Measurements from ENCODE around the gene UBE2D1. TPM values are rescaled to one million over a fixed set of nuclear protein-coding genes. Genes with fewer than 3 reads are reported as not detected.

The UBE2D1 gene
- total and polyA plus RNA-seq, 2 experiments from 2014 or later = 22.1 to 26.6 TPM

DNA sequence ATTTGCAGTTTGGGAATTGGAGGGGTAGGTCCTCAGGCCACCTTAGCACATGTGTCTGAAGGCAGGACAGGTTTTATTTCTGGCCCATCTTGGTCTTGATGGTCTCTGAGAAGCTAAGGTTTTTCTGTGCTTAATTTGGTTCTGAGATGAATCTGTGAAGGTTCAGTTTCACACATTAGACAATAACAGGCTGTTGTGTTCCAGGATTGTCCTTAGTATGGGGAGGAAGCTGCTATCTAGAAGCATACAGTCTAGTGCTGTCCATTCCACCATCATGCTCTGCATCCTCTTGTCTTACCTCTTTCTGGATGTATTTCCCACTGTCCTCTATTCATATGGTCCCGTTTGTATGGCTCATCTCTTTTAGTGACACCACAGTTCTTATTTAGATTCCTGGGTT is 7.1 kb downstream of the UBE2D1 start:
- Histone ChIP-seq H3K79me2 (peaks cover 93% of the 10 kb centered on the region), H4K20me1 (ENCODE audit: insufficient read depth, poor library complexity, severe bottlenecking) (no peaks in the 10 kb centered on the region), H3K4me2 (no peak overlapping the region), H3K4me1 (ENCODE audit: insufficient read depth) (no peaks in the 10 kb centered on the region), H3K4me3 (no peak overlapping the region), H3K36me3 (replicated peaks; ENCODE audit: insufficient read depth, low read depth) (no peaks in the 10 kb centered on the region), H3K9me3 (ENCODE audit: low read depth) (no peaks in the 10 kb centered on the region), H3K27me3 (no peaks in the 10 kb centered on the region), H3K27ac (no peak overlapping the region), H2AFZ (no peak overlapping the region), H3K9me2 (replicated peaks; ENCODE audit: insufficient read depth) (no peaks in the 10 kb centered on the region)
- 83% methylated on average over 1 of the region's 1 CpG for WGBS (ENCODE audit: low lambda C conversion rate, missing lambda C conversion rate)
- no peak for DNase-seq (ENCODE audit: low spot score)
- TF ChIP-seq EZH2 (IDR thresholded peaks at IDR 0.05; ENCODE audit: borderline replicate concordance) = no peak
- TF ChIP-seq, protein P1, sequence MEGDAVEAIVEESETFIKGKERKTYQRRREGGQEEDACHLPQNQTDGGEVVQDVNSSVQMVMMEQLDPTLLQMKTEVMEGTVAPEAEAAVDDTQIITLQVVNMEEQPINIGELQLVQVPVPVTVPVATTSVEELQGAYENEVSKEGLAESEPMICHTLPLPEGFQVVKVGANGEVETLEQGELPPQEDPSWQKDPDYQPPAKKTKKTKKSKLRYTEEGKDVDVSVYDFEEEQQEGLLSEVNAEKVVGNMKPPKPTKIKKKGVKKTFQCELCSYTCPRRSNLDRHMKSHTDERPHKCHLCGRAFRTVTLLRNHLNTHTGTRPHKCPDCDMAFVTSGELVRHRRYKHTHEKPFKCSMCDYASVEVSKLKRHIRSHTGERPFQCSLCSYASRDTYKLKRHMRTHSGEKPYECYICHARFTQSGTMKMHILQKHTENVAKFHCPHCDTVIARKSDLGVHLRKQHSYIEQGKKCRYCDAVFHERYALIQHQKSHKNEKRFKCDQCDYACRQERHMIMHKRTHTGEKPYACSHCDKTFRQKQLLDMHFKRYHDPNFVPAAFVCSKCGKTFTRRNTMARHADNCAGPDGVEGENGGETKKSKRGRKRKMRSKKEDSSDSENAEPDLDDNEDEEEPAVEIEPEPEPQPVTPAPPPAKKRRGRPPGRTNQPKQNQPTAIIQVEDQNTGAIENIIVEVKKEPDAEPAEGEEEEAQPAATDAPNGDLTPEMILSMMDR (IDR thresholded peaks at IDR 0.05; ENCODE audit: poor library complexity) = no peak
- TF ChIP-seq EZH2phosphoT487 (IDR thresholded peaks at IDR 0.05; ENCODE audit: low read depth, severe bottlenecking, unreplicated experiment) = no peak

DNA sequence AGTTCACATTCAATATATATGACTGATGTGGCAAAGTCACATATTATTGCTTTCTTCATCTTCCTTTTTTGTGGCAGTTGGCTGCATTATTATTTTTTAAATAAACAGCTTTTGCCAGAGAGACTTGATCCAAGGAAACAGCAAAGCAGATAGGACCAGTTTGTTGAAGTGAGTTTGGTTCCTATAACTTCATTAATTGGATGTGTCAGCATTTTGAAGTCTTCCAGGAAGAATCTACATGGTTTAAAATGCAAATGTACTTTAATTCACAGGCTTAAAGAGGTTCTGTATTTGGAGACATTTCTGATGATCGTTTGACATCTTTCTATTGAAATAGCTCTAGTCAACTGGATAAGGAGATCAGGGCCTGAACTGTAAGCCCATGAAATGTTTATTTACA is 13.2 kb downstream of the UBE2D1 start:
- no peak overlapping the region for H2AFZ ChIP-seq
- TF ChIP-seq EZH2 (IDR thresholded peaks at IDR 0.05; ENCODE audit: borderline replicate concordance) = no peak
- TF ChIP-seq EZH2phosphoT487 (IDR thresholded peaks at IDR 0.05; ENCODE audit: low read depth, severe bottlenecking, unreplicated experiment) = no peak
- TF ChIP-seq, protein P1 (IDR thresholded peaks at IDR 0.05; ENCODE audit: poor library complexity) = no peak
- H3K4me1 ChIP-seq (ENCODE audit: insufficient read depth) = peaks cover 9% of the 10 kb centered on the region
- no peaks in the 10 kb centered on the region for H4K20me1 ChIP-seq (ENCODE audit: insufficient read depth, poor library complexity, severe bottlenecking)
- no peak for DNase-seq (ENCODE audit: low spot score)
- H3K4me3 ChIP-seq = no peak overlapping the region
- peaks cover 85% of the 10 kb centered on the region for H3K79me2 ChIP-seq
- H3K9me3 ChIP-seq (ENCODE audit: low read depth) = no peaks in the 10 kb centered on the region
- H3K36me3 ChIP-seq (replicated peaks; ENCODE audit: insufficient read depth, low read depth) = no peaks in the 10 kb centered on the region
- no peak overlapping the region for H3K4me2 ChIP-seq
- no peaks in the 10 kb centered on the region for H3K9me2 ChIP-seq (replicated peaks; ENCODE audit: insufficient read depth)
- 60% methylated on average over 1 of the region's 1 CpG for WGBS (ENCODE audit: low lambda C conversion rate, missing lambda C conversion rate)
- peak overlapping the region; percentile 39 for H3K27ac ChIP-seq
- no peaks in the 10 kb centered on the region for H3K27me3 ChIP-seq

DNA sequence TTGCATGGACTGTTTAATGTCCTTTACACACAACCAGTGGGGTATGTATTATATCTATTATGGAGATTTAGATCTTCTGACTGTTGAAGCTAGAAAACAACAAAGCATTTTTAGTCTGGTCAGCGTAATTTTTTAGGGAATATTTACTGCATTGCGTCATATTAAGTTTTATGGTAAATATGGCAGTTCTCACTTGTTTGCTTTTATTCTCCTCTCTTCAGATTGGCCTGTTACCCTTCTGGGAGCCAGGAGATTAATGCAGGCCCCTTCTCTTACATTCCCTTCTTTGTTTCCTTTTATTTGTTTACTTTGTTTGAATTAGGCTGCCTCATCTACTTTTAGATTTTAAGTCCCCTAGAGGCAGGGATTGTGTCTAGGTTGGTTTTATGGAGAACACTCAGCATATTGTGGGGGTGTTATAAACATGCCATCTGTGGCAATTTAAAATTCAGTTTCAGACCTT is 13.8 kb downstream of the UBE2D1 start:
- DNase-seq (ENCODE audit: low spot score) = no peak
- no peak overlapping the region for H3K4me3 ChIP-seq
- no peaks in the 10 kb centered on the region for H3K36me3 ChIP-seq (replicated peaks; ENCODE audit: insufficient read depth, low read depth)
- H4K20me1 ChIP-seq (ENCODE audit: insufficient read depth, poor library complexity, severe bottlenecking) = no peaks in the 10 kb centered on the region
- no peak overlapping the region for H3K4me2 ChIP-seq
- no peaks in the 10 kb centered on the region for H3K9me3 ChIP-seq (ENCODE audit: low read depth)
- 67% methylated on average over 2 of the region's 2 CpGs for WGBS (ENCODE audit: low lambda C conversion rate, missing lambda C conversion rate)
- no peaks in the 10 kb centered on the region for H3K9me2 ChIP-seq (replicated peaks; ENCODE audit: insufficient read depth)
- H3K4me1 ChIP-seq (ENCODE audit: insufficient read depth) = peaks cover 9% of the 10 kb centered on the region
- no peaks in the 10 kb centered on the region for H3K27me3 ChIP-seq
- H3K79me2 ChIP-seq = peaks cover 81% of the 10 kb centered on the region
- H3K27ac ChIP-seq = peak overlapping the region; percentile 39
- no peak overlapping the region for H2AFZ ChIP-seq
- no peak for TF ChIP-seq EZH2phosphoT487 (IDR thresholded peaks at IDR 0.05; ENCODE audit: low read depth, severe bottlenecking, unreplicated experiment)
- TF ChIP-seq, protein P1 (IDR thresholded peaks at IDR 0.05; ENCODE audit: poor library complexity) = no peak
- TF ChIP-seq EZH2 (IDR thresholded peaks at IDR 0.05; ENCODE audit: borderline replicate concordance) = no peak

DNA sequence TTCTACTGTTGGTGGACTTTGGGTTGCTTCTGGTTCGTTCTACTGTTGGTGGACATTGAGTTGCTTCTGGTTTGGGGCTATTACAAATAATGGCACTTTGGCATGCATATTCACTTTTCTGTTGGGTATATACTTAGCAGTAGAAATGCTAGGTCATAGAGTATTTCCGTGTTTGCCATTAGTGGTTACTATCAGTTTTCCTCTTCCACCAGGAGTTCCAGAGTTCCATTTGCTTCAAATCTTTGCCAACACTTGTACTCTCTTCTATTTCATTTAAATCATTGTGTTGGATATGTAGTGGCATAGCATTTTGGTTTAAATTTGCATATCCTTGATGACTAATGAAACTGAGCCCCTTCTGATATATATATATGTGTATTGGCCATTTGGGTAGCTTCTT is 15.2 kb downstream of the UBE2D1 start:
- Histone ChIP-seq H3K4me3 (no peak overlapping the region), H2AFZ (no peak overlapping the region), H3K36me3 (replicated peaks; ENCODE audit: insufficient read depth, low read depth) (no peaks in the 10 kb centered on the region), H4K20me1 (ENCODE audit: insufficient read depth, poor library complexity, severe bottlenecking) (no peaks in the 10 kb centered on the region), H3K4me2 (no peak overlapping the region), H3K27ac (no peak overlapping the region), H3K9me3 (ENCODE audit: low read depth) (no peaks in the 10 kb centered on the region), H3K79me2 (peaks cover 78% of the 10 kb centered on the region), H3K9me2 (replicated peaks; ENCODE audit: insufficient read depth) (no peaks in the 10 kb centered on the region), H3K4me1 (ENCODE audit: insufficient read depth) (peaks cover 9% of the 10 kb centered on the region), H3K27me3 (no peaks in the 10 kb centered on the region)
- no peak for DNase-seq (ENCODE audit: low spot score)
- 94% methylated on average over 2 of the region's 2 CpGs for WGBS (ENCODE audit: low lambda C conversion rate, missing lambda C conversion rate)
- TF ChIP-seq, protein P1 (IDR thresholded peaks at IDR 0.05; ENCODE audit: poor library complexity) = no peak
- TF ChIP-seq EZH2 (IDR thresholded peaks at IDR 0.05; ENCODE audit: borderline replicate concordance) = no peak
